WTC11 (cell line): ENCODE data around the gene SNAPC1. TPM values are rescaled to one million over a fixed set of nuclear protein-coding genes. Genes with fewer than 3 reads are reported as not detected.

Experiments
- ATAC-seq: fragments of 200-7000 bp; cut with Tn5 transposase; 2 replicates; pipeline ENCODE4 v1.10.0; 2021; ENCODE audit warnings: mild to moderate bottlenecking, moderate library complexity
- CTCF ChIA-PET: fragments of 300-600 bp; sonication (Branson Sonifier 250); formaldehyde crosslinking; loops from one replicate; lab custom pipeline; 2021; ENCODE audit warnings: antibody characterized with exemption; lab: Charles Lee
- POLR2A ChIA-PET: fragments of 350-600 bp; sonication (Branson Sonifier 250); formaldehyde crosslinking; loops from one replicate; lab custom pipeline; 2021; ENCODE audit warnings: antibody characterized with exemption; lab: Charles Lee
- DNase-seq: peaks from one replicate; pipeline ENCODE4 v3.0.0; 2021; ENCODE audit warnings: low spot score
- H3K27ac Mint-ChIP-seq: 2 replicates; pipeline ENCODE4 v1.8.0; 2021; ENCODE audit warnings: mixed read lengths
- H3K27me3 Mint-ChIP-seq: 2 replicates; pipeline ENCODE4 v1.8.0; 2021; ENCODE audit warnings: low read depth, mild to moderate bottlenecking, moderate library complexity, mixed read lengths
- H3K36me3 Mint-ChIP-seq: 2 replicates; pipeline ENCODE4 v1.8.0; 2021; ENCODE audit warnings: mixed read lengths
- H3K4me1 Mint-ChIP-seq: 2 replicates; pipeline ENCODE4 v1.8.0; 2022; ENCODE audit warnings: mixed read lengths
- H3K4me3 Mint-ChIP-seq: 2 replicates; pipeline ENCODE4 v1.8.0; 2021; ENCODE audit warnings: mild to moderate bottlenecking, moderate library complexity, mixed read lengths
- H3K9me3 Mint-ChIP-seq: 2 replicates; pipeline ENCODE4 v1.8.0; 2021; ENCODE audit warnings: mixed read lengths
- ATF1 ChIP-seq: sonication (generic); formaldehyde crosslinking; IDR thresholded peaks from 2 replicates; pipeline ENCODE4 v1.8.1; 2023; ENCODE audit warnings: mild to moderate bottlenecking, moderate library complexity, missing genetic modification reagents
- CREM ChIP-seq: sonication (generic); formaldehyde crosslinking; IDR thresholded peaks from 2 replicates; pipeline ENCODE4 v1.8.1; 2022; ENCODE audit warnings: mild to moderate bottlenecking, missing genetic modification reagents, moderate library complexity
- FOXP1 ChIP-seq: sonication (generic); formaldehyde crosslinking; IDR thresholded peaks from 2 replicates; pipeline ENCODE4 v1.8.0; 2022; ENCODE audit warnings: missing genetic modification reagents, mild to moderate bottlenecking, moderate library complexity, borderline replicate concordance
- GABPB1 ChIP-seq: sonication (generic); formaldehyde crosslinking; IDR thresholded peaks from 2 replicates; pipeline ENCODE4 v1.8.1; 2023; ENCODE audit warnings: mild to moderate bottlenecking, missing genetic modification reagents
- GRHL2 ChIP-seq: fragments of 250-450 bp; sonication (Bioruptor Pico); IDR thresholded peaks from 2 replicates; pipeline ENCODE4 v1.8.0; 2022; ENCODE audit warnings: mild to moderate bottlenecking, moderate library complexity; ENCODE audit not compliant: insufficient replicate concordance, severe bottlenecking
- GTF2I ChIP-seq: fragments of 250-450 bp; sonication (Bioruptor Pico); conservative IDR thresholded peaks from 2 replicates; pipeline ENCODE4 v1.4.0; 2021; ENCODE audit warnings: mild to moderate bottlenecking
- HMGA2 ChIP-seq: fragments of 250-450 bp; sonication (Bioruptor Pico); IDR thresholded peaks from 2 replicates; pipeline ENCODE4 v1.4.0; 2021; ENCODE audit warnings: mild to moderate bottlenecking, moderate library complexity
- JAZF1 ChIP-seq: fragments of 250-450 bp; sonication (Bioruptor Pico); IDR thresholded peaks from 2 replicates; pipeline ENCODE4 v1.9.0; 2021; ENCODE audit warnings: moderate library complexity, mild to moderate bottlenecking, inconsistent platforms
- NFATC4 ChIP-seq: fragments of 250-450 bp; sonication (Bioruptor Pico); IDR thresholded peaks from 2 replicates; pipeline ENCODE4 v1.9.0; 2021; ENCODE audit warnings: mild to moderate bottlenecking
- NR3C1 ChIP-seq: sonication (generic); formaldehyde crosslinking; conservative IDR thresholded peaks from 2 replicates; pipeline ENCODE4 v1.8.1; 2023; ENCODE audit warnings: low read depth, mild to moderate bottlenecking, missing genetic modification reagents
- SMAD3 ChIP-seq: sonication (generic); formaldehyde crosslinking; IDR thresholded peaks from 2 replicates; pipeline ENCODE4 v1.8.0; 2022; ENCODE audit warnings: missing genetic modification reagents, mild to moderate bottlenecking, borderline replicate concordance
- SOX15 ChIP-seq: fragments of 250-450 bp; sonication (Bioruptor Pico); IDR thresholded peaks from 2 replicates; pipeline ENCODE4 v1.9.0; 2021; ENCODE audit warnings: mild to moderate bottlenecking
- TP53 ChIP-seq: sonication (generic); formaldehyde crosslinking; IDR thresholded peaks from 2 replicates; pipeline ENCODE4 v1.8.1; 2023; ENCODE audit warnings: mild to moderate bottlenecking, missing genetic modification reagents
- ZNF219 ChIP-seq: sonication (generic); formaldehyde crosslinking; IDR thresholded peaks from 2 replicates; pipeline ENCODE4 v1.8.0; 2023; ENCODE audit warnings: missing genetic modification reagents, mild to moderate bottlenecking, borderline replicate concordance
- ZNF423 ChIP-seq: fragments of 250-450 bp; sonication (Bioruptor Pico); IDR thresholded peaks from 2 replicates; pipeline ENCODE4 v2.1.2; 2022; ENCODE audit warnings: mild to moderate bottlenecking, moderate library complexity
- ZNF671 ChIP-seq: fragments of 250-450 bp; sonication (Bioruptor Pico); IDR thresholded peaks from 2 replicates; pipeline ENCODE4 v1.8.0; 2021; ENCODE audit warnings: mild to moderate bottlenecking
- total RNA-seq: library from RNA; stranded (reverse); gene quantifications from 3 replicates; pipeline ENCODE4 v1.2.3, GENCODE V29; 2021
- TF ChIP-seq, protein P1 (sequence below): sonication (generic); formaldehyde crosslinking; IDR thresholded peaks from 2 replicates; pipeline ENCODE4 v1.8.0; 2022; ENCODE audit warnings: mild to moderate bottlenecking, missing genetic modification reagents
- TF ChIP-seq, protein P2 (sequence below): sonication (generic); formaldehyde crosslinking; conservative IDR thresholded peaks from 2 replicates; pipeline ENCODE4 v1.8.1; 2023; ENCODE audit warnings: mild to moderate bottlenecking, low read depth, missing genetic modification reagents, moderate library complexity
- TF ChIP-seq, protein P3 (sequence below): sonication (generic); formaldehyde crosslinking; conservative IDR thresholded peaks from 2 replicates; pipeline ENCODE4 v1.8.1; 2022; ENCODE audit warnings: mild to moderate bottlenecking, missing genetic modification reagents
- TF ChIP-seq, protein P4 (sequence below): sonication (generic); formaldehyde crosslinking; IDR thresholded peaks from 2 replicates; pipeline ENCODE4 v1.8.1; 2023; ENCODE audit warnings: mild to moderate bottlenecking, missing genetic modification reagents
- TF ChIP-seq, protein P5 (sequence below): fragments of 250-450 bp; sonication (Bioruptor Pico); IDR thresholded peaks from 2 replicates; pipeline ENCODE4 v1.9.0; 2021; ENCODE audit warnings: mild to moderate bottlenecking, borderline replicate concordance
- TF ChIP-seq, protein P6 (sequence below): sonication (generic); formaldehyde crosslinking; IDR thresholded peaks from 2 replicates; pipeline ENCODE4 v1.8.0; 2023; ENCODE audit warnings: missing genetic modification reagents

SNAPC1 gene
- total RNA-seq, 1 experiment from 2014 or later: 9.5 TPM

DNA sequence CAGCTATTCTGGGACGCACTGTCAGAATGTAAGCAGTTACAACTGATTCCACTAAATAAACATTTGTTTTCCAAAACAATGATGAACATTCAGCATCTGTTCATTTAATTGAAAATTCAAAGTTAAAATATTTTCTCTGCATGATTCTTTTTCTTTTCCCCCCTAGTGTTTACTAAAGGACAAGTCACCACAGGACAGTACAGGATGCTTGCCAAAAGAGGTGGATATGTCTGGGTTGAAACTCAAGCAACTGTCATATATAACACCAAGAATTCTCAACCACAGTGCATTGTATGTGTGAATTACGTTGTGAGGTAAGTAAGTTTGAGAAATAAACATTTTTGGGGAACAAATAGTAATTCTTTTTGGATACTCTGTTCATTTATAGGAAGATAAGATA lies 28.2 kb upstream of the SNAPC1 start:
- Mint-ChIP-seq H3K9me3 (no peaks in the 10 kb centered on the region), H3K4me3 (no peak overlapping the region), H3K27me3 (no peaks in the 10 kb centered on the region), H3K36me3 (peaks cover 76% of the 10 kb centered on the region), H3K27ac (no peak overlapping the region), H3K4me1 (no peaks in the 10 kb centered on the region)
- TF ChIP-seq SOX15 (CRISPR knock-in tag): no peak
- TF ChIP-seq JAZF1 (CRISPR knock-in tag): no peak
- TF ChIP-seq GTF2I (CRISPR knock-in tag): no peak
- TF ChIP-seq TP53 (CRISPR knock-in tag): no peak
- TF ChIP-seq ATF1 (CRISPR knock-in tag): no peak
- no peak for TF ChIP-seq ZNF219 (CRISPR knock-in tag)
- TF ChIP-seq NFATC4 (CRISPR knock-in tag): no peak
- no peak for TF ChIP-seq ZNF671
- TF ChIP-seq GRHL2: no peak
- TF ChIP-seq, protein P1, sequence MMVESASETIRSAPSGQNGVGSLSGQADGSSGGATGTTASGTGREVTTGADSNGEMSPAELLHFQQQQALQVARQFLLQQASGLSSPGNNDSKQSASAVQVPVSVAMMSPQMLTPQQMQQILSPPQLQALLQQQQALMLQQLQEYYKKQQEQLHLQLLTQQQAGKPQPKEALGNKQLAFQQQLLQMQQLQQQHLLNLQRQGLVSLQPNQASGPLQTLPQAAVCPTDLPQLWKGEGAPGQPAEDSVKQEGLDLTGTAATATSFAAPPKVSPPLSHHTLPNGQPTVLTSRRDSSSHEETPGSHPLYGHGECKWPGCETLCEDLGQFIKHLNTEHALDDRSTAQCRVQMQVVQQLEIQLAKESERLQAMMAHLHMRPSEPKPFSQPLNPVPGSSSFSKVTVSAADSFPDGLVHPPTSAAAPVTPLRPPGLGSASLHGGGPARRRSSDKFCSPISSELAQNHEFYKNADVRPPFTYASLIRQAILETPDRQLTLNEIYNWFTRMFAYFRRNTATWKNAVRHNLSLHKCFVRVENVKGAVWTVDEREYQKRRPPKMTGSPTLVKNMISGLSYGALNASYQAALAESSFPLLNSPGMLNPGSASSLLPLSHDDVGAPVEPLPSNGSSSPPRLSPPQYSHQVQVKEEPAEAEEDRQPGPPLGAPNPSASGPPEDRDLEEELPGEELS (CRISPR knock-in tag): no peak
- ATAC-seq: no peak
- ChIA-PET CTCF (interaction anchor here (1.1 kb wide), 1 partner anchor 263 kb away, joined by 3 read pairs; no protein-coding TSS in a partner anchor), POLR2A (no interaction called here)
- no peak for DNase-seq

DNA sequence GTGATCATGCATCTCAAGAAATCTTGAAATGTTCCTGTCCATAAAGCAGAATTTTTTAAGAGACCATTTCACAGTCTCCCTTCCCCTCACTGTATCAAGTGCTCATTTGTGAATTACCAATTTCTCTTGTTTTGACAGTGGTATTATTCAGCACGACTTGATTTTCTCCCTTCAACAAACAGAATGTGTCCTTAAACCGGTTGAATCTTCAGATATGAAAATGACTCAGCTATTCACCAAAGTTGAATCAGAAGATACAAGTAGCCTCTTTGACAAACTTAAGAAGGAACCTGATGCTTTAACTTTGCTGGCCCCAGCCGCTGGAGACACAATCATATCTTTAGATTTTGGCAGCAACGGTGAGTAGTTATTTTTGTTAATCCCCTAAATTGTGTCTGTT lies 25.5 kb upstream of the SNAPC1 start:
- ATAC-seq (no peak), DNase-seq (no peak)
- Mint-ChIP-seq H3K9me3 (no peaks in the 10 kb centered on the region), H3K4me1 (no peaks in the 10 kb centered on the region), H3K27ac (peak overlapping the region; percentile 76), H3K27me3 (no peaks in the 10 kb centered on the region), H3K4me3 (no peak overlapping the region), H3K36me3 (peaks cover 78% of the 10 kb centered on the region)
- POLR2A ChIA-PET: no interaction called here
- CTCF ChIA-PET: no interaction called here
- TF ChIP-seq, protein P2, sequence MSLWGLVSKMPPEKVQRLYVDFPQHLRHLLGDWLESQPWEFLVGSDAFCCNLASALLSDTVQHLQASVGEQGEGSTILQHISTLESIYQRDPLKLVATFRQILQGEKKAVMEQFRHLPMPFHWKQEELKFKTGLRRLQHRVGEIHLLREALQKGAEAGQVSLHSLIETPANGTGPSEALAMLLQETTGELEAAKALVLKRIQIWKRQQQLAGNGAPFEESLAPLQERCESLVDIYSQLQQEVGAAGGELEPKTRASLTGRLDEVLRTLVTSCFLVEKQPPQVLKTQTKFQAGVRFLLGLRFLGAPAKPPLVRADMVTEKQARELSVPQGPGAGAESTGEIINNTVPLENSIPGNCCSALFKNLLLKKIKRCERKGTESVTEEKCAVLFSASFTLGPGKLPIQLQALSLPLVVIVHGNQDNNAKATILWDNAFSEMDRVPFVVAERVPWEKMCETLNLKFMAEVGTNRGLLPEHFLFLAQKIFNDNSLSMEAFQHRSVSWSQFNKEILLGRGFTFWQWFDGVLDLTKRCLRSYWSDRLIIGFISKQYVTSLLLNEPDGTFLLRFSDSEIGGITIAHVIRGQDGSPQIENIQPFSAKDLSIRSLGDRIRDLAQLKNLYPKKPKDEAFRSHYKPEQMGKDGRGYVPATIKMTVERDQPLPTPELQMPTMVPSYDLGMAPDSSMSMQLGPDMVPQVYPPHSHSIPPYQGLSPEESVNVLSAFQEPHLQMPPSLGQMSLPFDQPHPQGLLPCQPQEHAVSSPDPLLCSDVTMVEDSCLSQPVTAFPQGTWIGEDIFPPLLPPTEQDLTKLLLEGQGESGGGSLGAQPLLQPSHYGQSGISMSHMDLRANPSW (CRISPR knock-in tag): no peak
- TF ChIP-seq, protein P3, sequence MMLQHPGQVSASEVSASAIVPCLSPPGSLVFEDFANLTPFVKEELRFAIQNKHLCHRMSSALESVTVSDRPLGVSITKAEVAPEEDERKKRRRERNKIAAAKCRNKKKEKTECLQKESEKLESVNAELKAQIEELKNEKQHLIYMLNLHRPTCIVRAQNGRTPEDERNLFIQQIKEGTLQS: no peak
- no peak for TF ChIP-seq FOXP1
- no peak for TF ChIP-seq NR3C1 (CRISPR knock-in tag)
- no peak for TF ChIP-seq SMAD3 (CRISPR knock-in tag)
- TF ChIP-seq CREM (CRISPR knock-in tag): no peak
- TF ChIP-seq ZNF423 (CRISPR knock-in tag): no peak

DNA sequence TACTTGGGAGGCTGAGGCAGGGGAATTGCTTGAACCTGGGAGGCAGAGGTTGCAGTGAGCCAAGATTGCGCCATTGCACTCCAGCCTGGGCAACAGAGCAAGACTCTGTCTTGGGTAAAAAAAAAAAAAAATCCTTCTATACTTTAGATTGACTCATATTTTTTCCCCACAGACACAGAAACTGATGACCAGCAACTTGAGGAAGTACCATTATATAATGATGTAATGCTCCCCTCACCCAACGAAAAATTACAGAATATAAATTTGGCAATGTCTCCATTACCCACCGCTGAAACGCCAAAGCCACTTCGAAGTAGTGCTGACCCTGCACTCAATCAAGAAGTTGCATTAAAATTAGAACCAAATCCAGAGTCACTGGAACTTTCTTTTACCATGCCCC lies 24.3 kb upstream of the SNAPC1 start:
- Mint-ChIP-seq H3K4me3 (no peak overlapping the region), H3K36me3 (peaks cover 73% of the 10 kb centered on the region), H3K9me3 (no peaks in the 10 kb centered on the region), H3K27ac (peak overlapping the region; percentile 57; the same call in 1 of the 2 replicates), H3K27me3 (no peaks in the 10 kb centered on the region), H3K4me1 (no peaks in the 10 kb centered on the region)
- ATAC-seq (no peak), DNase-seq (no peak)
- ChIA-PET CTCF (no interaction called here), POLR2A (no interaction called here)
- TF ChIP-seq FOXP1 (no peak), HMGA2 (CRISPR knock-in tag) (no peak), GABPB1 (CRISPR knock-in tag) (no peak)
- TF ChIP-seq, protein P3: no peak
- TF ChIP-seq, protein P4, sequence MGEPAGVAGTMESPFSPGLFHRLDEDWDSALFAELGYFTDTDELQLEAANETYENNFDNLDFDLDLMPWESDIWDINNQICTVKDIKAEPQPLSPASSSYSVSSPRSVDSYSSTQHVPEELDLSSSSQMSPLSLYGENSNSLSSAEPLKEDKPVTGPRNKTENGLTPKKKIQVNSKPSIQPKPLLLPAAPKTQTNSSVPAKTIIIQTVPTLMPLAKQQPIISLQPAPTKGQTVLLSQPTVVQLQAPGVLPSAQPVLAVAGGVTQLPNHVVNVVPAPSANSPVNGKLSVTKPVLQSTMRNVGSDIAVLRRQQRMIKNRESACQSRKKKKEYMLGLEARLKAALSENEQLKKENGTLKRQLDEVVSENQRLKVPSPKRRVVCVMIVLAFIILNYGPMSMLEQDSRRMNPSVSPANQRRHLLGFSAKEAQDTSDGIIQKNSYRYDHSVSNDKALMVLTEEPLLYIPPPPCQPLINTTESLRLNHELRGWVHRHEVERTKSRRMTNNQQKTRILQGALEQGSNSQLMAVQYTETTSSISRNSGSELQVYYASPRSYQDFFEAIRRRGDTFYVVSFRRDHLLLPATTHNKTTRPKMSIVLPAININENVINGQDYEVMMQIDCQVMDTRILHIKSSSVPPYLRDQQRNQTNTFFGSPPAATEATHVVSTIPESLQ (CRISPR knock-in tag): no peak
- TF ChIP-seq, protein P5, sequence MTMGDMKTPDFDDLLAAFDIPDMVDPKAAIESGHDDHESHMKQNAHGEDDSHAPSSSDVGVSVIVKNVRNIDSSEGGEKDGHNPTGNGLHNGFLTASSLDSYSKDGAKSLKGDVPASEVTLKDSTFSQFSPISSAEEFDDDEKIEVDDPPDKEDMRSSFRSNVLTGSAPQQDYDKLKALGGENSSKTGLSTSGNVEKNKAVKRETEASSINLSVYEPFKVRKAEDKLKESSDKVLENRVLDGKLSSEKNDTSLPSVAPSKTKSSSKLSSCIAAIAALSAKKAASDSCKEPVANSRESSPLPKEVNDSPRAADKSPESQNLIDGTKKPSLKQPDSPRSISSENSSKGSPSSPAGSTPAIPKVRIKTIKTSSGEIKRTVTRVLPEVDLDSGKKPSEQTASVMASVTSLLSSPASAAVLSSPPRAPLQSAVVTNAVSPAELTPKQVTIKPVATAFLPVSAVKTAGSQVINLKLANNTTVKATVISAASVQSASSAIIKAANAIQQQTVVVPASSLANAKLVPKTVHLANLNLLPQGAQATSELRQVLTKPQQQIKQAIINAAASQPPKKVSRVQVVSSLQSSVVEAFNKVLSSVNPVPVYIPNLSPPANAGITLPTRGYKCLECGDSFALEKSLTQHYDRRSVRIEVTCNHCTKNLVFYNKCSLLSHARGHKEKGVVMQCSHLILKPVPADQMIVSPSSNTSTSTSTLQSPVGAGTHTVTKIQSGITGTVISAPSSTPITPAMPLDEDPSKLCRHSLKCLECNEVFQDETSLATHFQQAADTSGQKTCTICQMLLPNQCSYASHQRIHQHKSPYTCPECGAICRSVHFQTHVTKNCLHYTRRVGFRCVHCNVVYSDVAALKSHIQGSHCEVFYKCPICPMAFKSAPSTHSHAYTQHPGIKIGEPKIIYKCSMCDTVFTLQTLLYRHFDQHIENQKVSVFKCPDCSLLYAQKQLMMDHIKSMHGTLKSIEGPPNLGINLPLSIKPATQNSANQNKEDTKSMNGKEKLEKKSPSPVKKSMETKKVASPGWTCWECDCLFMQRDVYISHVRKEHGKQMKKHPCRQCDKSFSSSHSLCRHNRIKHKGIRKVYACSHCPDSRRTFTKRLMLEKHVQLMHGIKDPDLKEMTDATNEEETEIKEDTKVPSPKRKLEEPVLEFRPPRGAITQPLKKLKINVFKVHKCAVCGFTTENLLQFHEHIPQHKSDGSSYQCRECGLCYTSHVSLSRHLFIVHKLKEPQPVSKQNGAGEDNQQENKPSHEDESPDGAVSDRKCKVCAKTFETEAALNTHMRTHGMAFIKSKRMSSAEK: no peak
- TF ChIP-seq, protein P6, sequence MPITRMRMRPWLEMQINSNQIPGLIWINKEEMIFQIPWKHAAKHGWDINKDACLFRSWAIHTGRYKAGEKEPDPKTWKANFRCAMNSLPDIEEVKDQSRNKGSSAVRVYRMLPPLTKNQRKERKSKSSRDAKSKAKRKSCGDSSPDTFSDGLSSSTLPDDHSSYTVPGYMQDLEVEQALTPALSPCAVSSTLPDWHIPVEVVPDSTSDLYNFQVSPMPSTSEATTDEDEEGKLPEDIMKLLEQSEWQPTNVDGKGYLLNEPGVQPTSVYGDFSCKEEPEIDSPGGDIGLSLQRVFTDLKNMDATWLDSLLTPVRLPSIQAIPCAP: no peak
